HCT116 (cell line): ENCODE data around the gene NOXO1. TPM values are rescaled to one million over a fixed set of nuclear protein-coding genes. Genes with fewer than 3 reads are reported as not detected.

Experiments used
- ATAC-seq: fragments of 200-7000 bp; cut with Tn5 transposase; 2 replicates; pipeline ENCODE4 v1.9.1; 2020; ENCODE audit warnings: mild to moderate bottlenecking, moderate library complexity
- BruUV-seq: library from RNA; stranded (reverse); fragments of 400-500 nt; replicated peaks from 2 replicates; lab custom pipeline; 2021; lab: Mats Ljungman, UMichigan
- CTCF ChIA-PET: fragments of 300-600 bp; sonication (Branson Sonifier 250); formaldehyde crosslinking; loops from one replicate; lab custom pipeline; 2021; ENCODE audit warnings: antibody characterized with exemption; lab: Charles Lee
- POLR2A ChIA-PET: fragments of 300-600, 350-600 bp; sonication (Branson Sonifier 250); formaldehyde crosslinking; loops from one replicate; lab custom pipeline; 2021; ENCODE audit warnings: antibody characterized with exemption; lab: Charles Lee
- RAD21 ChIA-PET, 2 experiments: fragments of 300-600 bp; sonication (Branson Sonifier 250); formaldehyde crosslinking; loops; one replicate each; lab custom pipeline; 2023; ENCODE audit warnings: low total read pairs in 2 of 2; ENCODE audit not compliant: uncharacterized antibody in 2 of 2, unreplicated experiment in 2 of 2, low non-redundant PET in 1 of 2; lab: Charles Lee
- DNase-seq: peaks from one replicate; pipeline ENCODE4 v3.0.0-alpha.2; 2010; ENCODE audit warnings: low read depth, low spot score
- H2AFZ ChIP-seq: fragments of 200-600 bp; shearing (Covaris generic), sonication (generic); 2 replicates; pipeline ENCODE4 v1.6.1; 2017; ENCODE audit warnings: low read depth, mixed run types, mixed read lengths, antibody characterized with exemption, low read length; ENCODE audit not compliant: poor library complexity, severe bottlenecking
- H3K27ac ChIP-seq: 2 replicates; pipeline ENCODE4 v1.5.1; 2012; ENCODE audit warnings: low read depth, low read length
- H3K27me3 ChIP-seq: fragments of 200-600 bp; sonication (generic); 2 replicates; pipeline ENCODE4 v1.6.1; 2016; ENCODE audit warnings: mixed run types, low read length, mixed read lengths; ENCODE audit not compliant: insufficient read depth
- H3K36me3 ChIP-seq, 2 experiments: fragments of 200-500 bp in 1 of 2; fragments of 200-600 bp in 1 of 2; sonication (Bioruptor generic) in 1 of 2; sonication (generic) in 1 of 2; 2 replicates each; pipeline versions ENCODE4 v1.5.1 to v1.6.1; 2014 to 2016; ENCODE audit warnings: low read length in 2 of 2, inconsistent platforms in 1 of 2, mixed read lengths in 1 of 2, mixed run types in 1 of 2; ENCODE audit not compliant: insufficient read depth in 2 of 2, control insufficient read depth in 1 of 2
- H3K4me1 ChIP-seq, 2 experiments: fragments of 200-600 bp in 1 of 2; sonication (generic) in 1 of 2; 2 replicates each; pipeline versions ENCODE4 v1.5.1 to v1.6.1; 2012 to 2017; ENCODE audit warnings: low read length in 2 of 2, inconsistent platforms in 1 of 2, mild to moderate bottlenecking in 1 of 2, mixed read lengths in 1 of 2, mixed run types in 1 of 2, moderate library complexity in 1 of 2; ENCODE audit not compliant: insufficient read depth in 2 of 2, control insufficient read depth in 1 of 2
- H3K4me2 ChIP-seq: fragments of 200-600 bp; sonication (generic); 2 replicates; pipeline ENCODE4 v1.6.1; 2017; ENCODE audit warnings: mixed run types, low read length, mixed read lengths
- H3K4me3 ChIP-seq, 2 experiments: fragments of 200-600 bp in 1 of 2; sonication (generic) in 1 of 2; replicated peaks in 1 of 2; 2 replicates each; pipeline ENCODE4 v1.5.1; 2011 to 2016; ENCODE audit warnings: low read length in 2 of 2, control low read depth in 1 of 2, low read depth in 1 of 2, mild to moderate bottlenecking in 1 of 2, mixed read lengths in 1 of 2, mixed run types in 1 of 2
- H3K79me2 ChIP-seq: fragments of 200-600 bp; sonication (generic); 2 replicates; pipeline ENCODE4 v1.6.1; 2017; ENCODE audit warnings: mild to moderate bottlenecking, mixed run types, low read length, moderate library complexity, mixed read lengths; ENCODE audit not compliant: insufficient read depth
- H3K9ac ChIP-seq: fragments of 200-600 bp; sonication (generic); 2 replicates; pipeline ENCODE4 v1.6.1; 2016; ENCODE audit warnings: low read length, mixed read lengths
- H3K9me2 ChIP-seq: fragments of 200-600 bp; sonication (generic), shearing (Covaris generic); 2 replicates; pipeline ENCODE4 v1.6.1; 2017; ENCODE audit warnings: mixed run types, mild to moderate bottlenecking, moderate library complexity; ENCODE audit not compliant: insufficient read depth
- H3K9me3 ChIP-seq, 2 experiments: fragments of 200-500 bp in 1 of 2; fragments of 200-600 bp in 1 of 2; sonication (Bioruptor generic) in 1 of 2; sonication (generic) in 1 of 2; 2 replicates each; pipeline ENCODE4 v1.6.1; 2014 to 2017; ENCODE audit warnings: low read length in 2 of 2, mixed read lengths in 2 of 2, inconsistent platforms in 1 of 2, low read depth in 1 of 2, mild to moderate bottlenecking in 1 of 2, mixed run types in 1 of 2, moderate library complexity in 1 of 2; ENCODE audit not compliant: control insufficient read depth in 1 of 2, insufficient read depth in 1 of 2
- H4K20me1 ChIP-seq: fragments of 200-600 bp; sonication (generic), shearing (Covaris generic); 2 replicates; pipeline ENCODE4 v1.6.1; 2017; ENCODE audit warnings: mixed run types, mild to moderate bottlenecking, moderate library complexity; ENCODE audit not compliant: insufficient read depth
- CEBPB ChIP-seq: IDR thresholded peaks from 2 replicates; pipeline ENCODE4 v1.6.1; 2012; ENCODE audit warnings: low read depth
- EGR1 ChIP-seq: IDR thresholded peaks from 2 replicates; pipeline ENCODE4 v1.6.1; 2012; ENCODE audit warnings: low read depth
- ELF1 ChIP-seq: IDR thresholded peaks from 2 replicates; pipeline ENCODE4 v1.6.1; 2012; ENCODE audit warnings: low read depth, borderline replicate concordance
- MAX ChIP-seq: IDR thresholded peaks from 2 replicates; pipeline ENCODE4 v1.6.1; 2012
- POLR2AphosphoS5 ChIP-seq: IDR thresholded peaks from 2 replicates; pipeline ENCODE4 v1.6.1; 2011; ENCODE audit warnings: mild to moderate bottlenecking, low read depth, low read length, moderate library complexity
- RAD21 ChIP-seq: IDR thresholded peaks from 2 replicates; pipeline ENCODE4 v1.6.1; 2012; ENCODE audit warnings: low read depth, mild to moderate bottlenecking
- SIN3A ChIP-seq: IDR thresholded peaks from 2 replicates; pipeline ENCODE4 v1.6.1; 2012; ENCODE audit warnings: low read depth
- SP1 ChIP-seq: IDR thresholded peaks from 2 replicates; pipeline ENCODE4 v1.6.1; 2012; ENCODE audit warnings: low read depth
- TCF7L2 ChIP-seq: IDR thresholded peaks from 2 replicates; pipeline ENCODE4 v1.7.0; 2011; ENCODE audit warnings: borderline replicate concordance, inconsistent platforms; ENCODE audit not compliant: insufficient read depth, insufficient read length; ENCODE audit errors: extremely low read depth
- YY1 ChIP-seq: IDR thresholded peaks from 2 replicates; pipeline ENCODE4 v1.6.1; 2011; ENCODE audit warnings: low read length, low read depth, moderate library complexity, mild to moderate bottlenecking; ENCODE audit not compliant: insufficient replicate concordance; ENCODE audit errors: extremely low read depth
- ZFX ChIP-seq: fragments of 450-650 bp; IDR thresholded peaks from 2 replicates; pipeline ENCODE4 v1.6.1; 2017
- intact Hi-C: fragments of 100-400 bp; cut with micrococcal nuclease; formaldehyde crosslinking; loops from 2 replicates; pipeline ENCODE4 v1.10.0; 2022
- total RNA-seq: library from RNA; stranded (reverse); gene quantifications from one replicate; pipeline ENCODE4 v1.2.1, GENCODE V29; 2021; ENCODE audit not compliant: unreplicated experiment
- TF ChIP-seq, protein P1 (sequence below), 3 experiments: fragments of 200-600 bp in 1 of 3; sonication (generic) in 1 of 3; IDR thresholded peaks in 2 of 3; conservative IDR thresholded peaks in 1 of 3; 2 replicates each; pipeline ENCODE4 v1.5.1; 2012 to 2017; ENCODE audit warnings: low read depth in 2 of 3, low read length in 2 of 3, antibody characterized with exemption in 1 of 3, borderline replicate concordance in 1 of 3, control low read depth in 1 of 3, mild to moderate bottlenecking in 1 of 3, mixed read lengths in 1 of 3, mixed run types in 1 of 3, moderate library complexity in 1 of 3; ENCODE audit not compliant: insufficient read depth in 1 of 3

Gene NOXO1
- total RNA-seq, 1 experiment from 2014 or later = 10.0 TPM

DNA sequence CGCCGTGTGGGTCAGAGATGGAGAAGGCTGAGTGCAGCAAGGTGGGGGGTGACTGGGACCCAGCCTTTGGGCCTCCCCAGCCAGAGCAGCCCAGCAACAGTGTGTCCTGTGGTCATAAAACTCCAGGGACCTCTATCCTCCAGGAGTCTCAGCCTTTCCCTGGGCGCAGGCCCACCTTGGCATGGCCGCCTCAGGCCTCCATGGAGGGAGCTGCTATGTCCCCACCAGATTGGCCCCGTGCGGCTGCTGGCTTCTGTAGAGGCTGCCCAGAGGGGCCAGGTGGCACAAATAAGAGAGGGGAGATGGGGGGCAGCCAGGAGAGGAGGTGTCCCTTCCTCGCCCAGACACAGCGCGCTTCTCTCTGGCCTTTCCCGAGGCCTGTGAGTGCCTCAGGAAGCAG is 5.9 kb upstream of the NOXO1 start:
- RAD21 ChIA-PET = no interaction called here
- Histone ChIP-seq H3K4me2 (no peak overlapping the region), H3K9me2 (no peaks in the 10 kb centered on the region), H3K79me2 (peaks cover 20% of the 10 kb centered on the region), H3K4me1 (peaks cover 28 to 51% of the 10 kb centered on the region in 2 experiments), H3K9me3 (no peaks in the 10 kb centered on the region), H4K20me1 (no peaks in the 10 kb centered on the region), H3K27ac (no peak overlapping the region), H3K4me3 (no peak overlapping the region), H3K27me3 (no peaks in the 10 kb centered on the region)
- CTCF ChIA-PET = no interaction called here
- DNase-seq = no peak
- POLR2A ChIA-PET = interaction anchor here (1.3 kb wide), 1 partner anchor 22 kb away, joined by 3 read pairs; the partner anchor contains the start of gene RPS2
- no peak for TF ChIP-seq CEBPB
- no peak for TF ChIP-seq MAX
- no peak for TF ChIP-seq TCF7L2
- TF ChIP-seq, protein P1, sequence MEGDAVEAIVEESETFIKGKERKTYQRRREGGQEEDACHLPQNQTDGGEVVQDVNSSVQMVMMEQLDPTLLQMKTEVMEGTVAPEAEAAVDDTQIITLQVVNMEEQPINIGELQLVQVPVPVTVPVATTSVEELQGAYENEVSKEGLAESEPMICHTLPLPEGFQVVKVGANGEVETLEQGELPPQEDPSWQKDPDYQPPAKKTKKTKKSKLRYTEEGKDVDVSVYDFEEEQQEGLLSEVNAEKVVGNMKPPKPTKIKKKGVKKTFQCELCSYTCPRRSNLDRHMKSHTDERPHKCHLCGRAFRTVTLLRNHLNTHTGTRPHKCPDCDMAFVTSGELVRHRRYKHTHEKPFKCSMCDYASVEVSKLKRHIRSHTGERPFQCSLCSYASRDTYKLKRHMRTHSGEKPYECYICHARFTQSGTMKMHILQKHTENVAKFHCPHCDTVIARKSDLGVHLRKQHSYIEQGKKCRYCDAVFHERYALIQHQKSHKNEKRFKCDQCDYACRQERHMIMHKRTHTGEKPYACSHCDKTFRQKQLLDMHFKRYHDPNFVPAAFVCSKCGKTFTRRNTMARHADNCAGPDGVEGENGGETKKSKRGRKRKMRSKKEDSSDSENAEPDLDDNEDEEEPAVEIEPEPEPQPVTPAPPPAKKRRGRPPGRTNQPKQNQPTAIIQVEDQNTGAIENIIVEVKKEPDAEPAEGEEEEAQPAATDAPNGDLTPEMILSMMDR (IDR thresholded peaks at IDR 0.05 in 2 of 3, conservative IDR thresholded peaks at IDR 0.05 in 1 of 3; ENCODE audit: borderline replicate concordance in 1 of 3, insufficient read depth in 1 of 3, low read depth in 2 of 3, low read length in 2 of 3) = no peak
- no peak for TF ChIP-seq EGR1
- no peak for TF ChIP-seq ZFX
- TF ChIP-seq POLR2AphosphoS5 = no peak
- no peak for TF ChIP-seq YY1
- TF ChIP-seq SIN3A = no peak
- no peak for TF ChIP-seq ELF1
- no peak for TF ChIP-seq SP1
- no peak for TF ChIP-seq RAD21
- TF ChIP-seq, all 23 proteins: peak for 0
- H2AFZ ChIP-seq = no peak overlapping the region
- H3K9ac ChIP-seq = no peak overlapping the region
- ATAC-seq = no peak
- no TSS peak for BruUV-seq
- peaks cover 6 to 14% of the 10 kb centered on the region in 2 experiments; a peak in 2 of 4 replicates for H3K36me3 ChIP-seq
- intact Hi-C loops = no loop called here
